ENCODE results near the gene GALNT17. TPM values are rescaled to one million over a fixed set of nuclear protein-coding genes. Genes with fewer than 3 reads are reported as not detected.

Gene GALNT17
- total RNA-seq, 3 donors from 2014 or later = 0.69 to 17.3 (median 1.6) TPM

DNA sequence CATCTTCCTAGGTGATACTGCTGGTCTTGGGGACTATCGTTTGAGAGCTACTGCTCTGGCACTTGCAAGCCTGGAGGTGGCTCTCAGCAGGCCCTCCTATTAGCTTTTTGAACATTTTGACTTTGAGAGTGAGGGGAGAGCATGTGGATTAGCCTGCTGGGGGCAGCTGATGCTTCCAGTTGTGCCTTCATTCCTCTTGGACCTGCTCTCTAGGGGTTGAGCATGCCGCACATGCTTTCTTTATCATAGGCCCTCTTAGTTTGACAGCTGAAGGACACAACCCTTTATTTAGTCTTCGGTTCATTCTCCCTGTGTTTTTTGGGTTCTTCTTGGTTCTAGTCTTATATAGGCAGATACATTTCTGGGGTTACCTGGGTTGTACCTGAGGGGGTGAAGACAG is 132.1 kb downstream of the GALNT17 start:
- Histone ChIP-seq H3K4me3 (no peak overlapping the region), H3K9me3 (peaks cover 80% of the 10 kb centered on the region), H3K4me1 (ENCODE audit: low read depth) (no peaks in the 10 kb centered on the region), H3K36me3 (ENCODE audit: low read depth) (no peaks in the 10 kb centered on the region)
- intact Hi-C loops (cut with DNase I, micrococcal nuclease) = no loop called here
- TF ChIP-seq, protein P1, sequence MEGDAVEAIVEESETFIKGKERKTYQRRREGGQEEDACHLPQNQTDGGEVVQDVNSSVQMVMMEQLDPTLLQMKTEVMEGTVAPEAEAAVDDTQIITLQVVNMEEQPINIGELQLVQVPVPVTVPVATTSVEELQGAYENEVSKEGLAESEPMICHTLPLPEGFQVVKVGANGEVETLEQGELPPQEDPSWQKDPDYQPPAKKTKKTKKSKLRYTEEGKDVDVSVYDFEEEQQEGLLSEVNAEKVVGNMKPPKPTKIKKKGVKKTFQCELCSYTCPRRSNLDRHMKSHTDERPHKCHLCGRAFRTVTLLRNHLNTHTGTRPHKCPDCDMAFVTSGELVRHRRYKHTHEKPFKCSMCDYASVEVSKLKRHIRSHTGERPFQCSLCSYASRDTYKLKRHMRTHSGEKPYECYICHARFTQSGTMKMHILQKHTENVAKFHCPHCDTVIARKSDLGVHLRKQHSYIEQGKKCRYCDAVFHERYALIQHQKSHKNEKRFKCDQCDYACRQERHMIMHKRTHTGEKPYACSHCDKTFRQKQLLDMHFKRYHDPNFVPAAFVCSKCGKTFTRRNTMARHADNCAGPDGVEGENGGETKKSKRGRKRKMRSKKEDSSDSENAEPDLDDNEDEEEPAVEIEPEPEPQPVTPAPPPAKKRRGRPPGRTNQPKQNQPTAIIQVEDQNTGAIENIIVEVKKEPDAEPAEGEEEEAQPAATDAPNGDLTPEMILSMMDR (IDR thresholded peaks at IDR 0.05) = no peak
- no peak for ATAC-seq
- no peak for DNase-seq

DNA sequence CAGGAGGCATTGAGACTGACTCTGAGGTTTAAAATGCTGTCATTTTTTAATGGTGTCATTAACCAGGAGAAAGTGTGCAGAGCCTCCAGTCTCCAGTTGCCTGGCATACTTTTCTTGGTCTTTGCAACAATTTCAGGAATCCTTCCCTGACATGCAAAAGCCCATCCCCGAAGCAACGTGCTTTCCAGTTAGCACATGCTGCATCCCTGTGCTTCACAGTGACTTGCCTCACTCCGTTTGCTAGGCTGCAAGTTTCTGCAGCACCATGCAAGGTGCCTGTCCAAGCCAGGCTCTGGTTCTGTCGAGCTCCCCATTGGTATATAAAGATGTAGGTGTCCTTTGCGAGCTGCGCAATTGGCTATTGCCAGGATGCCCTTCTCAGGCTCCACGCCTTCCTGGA is 135.0 kb downstream of the GALNT17 start:
- TF ChIP-seq, protein P1 (IDR thresholded peaks at IDR 0.05) = no peak
- DNase-seq (no peak), ATAC-seq (no peak)
- Histone ChIP-seq H3K9me3 (peaks cover 67% of the 10 kb centered on the region), H3K36me3 (ENCODE audit: low read depth) (no peaks in the 10 kb centered on the region), H3K4me1 (ENCODE audit: low read depth) (no peaks in the 10 kb centered on the region), H3K4me3 (no peak overlapping the region)
- intact Hi-C loops (cut with DNase I, micrococcal nuclease) = no loop called here

DNA sequence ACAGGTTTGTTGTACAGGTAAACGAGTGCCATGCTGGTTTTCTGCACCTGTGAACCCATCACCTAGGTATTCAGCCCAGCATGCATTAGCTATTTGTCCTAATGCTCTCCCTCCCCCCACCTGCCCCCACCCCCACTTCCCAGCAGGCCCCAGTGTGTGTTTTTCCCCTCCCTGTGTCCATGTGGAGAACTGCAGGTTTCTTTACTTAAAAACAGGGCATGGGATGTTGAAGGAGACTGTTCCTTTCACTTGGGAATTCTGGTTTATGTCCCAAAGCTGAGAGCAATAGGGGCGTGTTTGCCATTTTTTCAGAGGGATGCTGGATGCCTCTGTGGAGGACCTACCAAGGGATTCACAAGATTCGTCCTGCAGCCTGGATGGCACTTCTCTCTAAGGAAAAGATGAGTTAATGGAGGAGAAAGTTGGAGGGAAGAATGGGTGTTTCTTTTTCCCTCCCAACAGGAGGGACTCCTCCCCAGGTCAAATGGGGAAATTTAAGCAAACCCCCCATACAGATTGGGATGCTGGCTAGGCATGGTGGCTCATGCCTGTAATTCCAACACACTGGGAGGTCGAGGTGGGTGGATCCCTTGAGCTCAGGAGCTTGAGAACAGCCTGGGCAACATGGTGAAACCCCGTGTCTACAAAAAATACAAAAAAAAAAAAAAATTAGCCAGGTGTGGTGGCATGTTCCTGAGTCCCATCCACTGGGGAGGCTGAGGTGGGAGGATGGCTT is 136.0 kb downstream of the GALNT17 start:
- intact Hi-C loops (cut with DNase I, micrococcal nuclease) = no loop called here
- ATAC-seq = no peak
- no peak for DNase-seq
- TF ChIP-seq, protein P1 (IDR thresholded peaks at IDR 0.05) = no peak
- Histone ChIP-seq H3K36me3 (ENCODE audit: low read depth) (no peaks in the 10 kb centered on the region), H3K4me3 (no peak overlapping the region), H3K4me1 (ENCODE audit: low read depth) (no peaks in the 10 kb centered on the region), H3K9me3 (peaks cover 64% of the 10 kb centered on the region)

- H3K36me3 ChIP-seq (ENCODE audit: low read depth) = no peaks in the 10 kb centered on the region
- no peak overlapping the region for H3K4me3 ChIP-seq
- intact Hi-C loops (cut with DNase I, micrococcal nuclease) = no loop called here
- TF ChIP-seq, protein P1 (IDR thresholded peaks at IDR 0.05) = no peak
- no peaks in the 10 kb centered on the region for H3K4me1 ChIP-seq (ENCODE audit: low read depth)
- DNase-seq = no peak
- ATAC-seq = no peak
- peaks cover 68% of the 10 kb centered on the region for H3K9me3 ChIP-seq
Observed at GRCh38 chr7:71270558-71270957, 138.6 kb downstream of the GALNT17 start.

DNA sequence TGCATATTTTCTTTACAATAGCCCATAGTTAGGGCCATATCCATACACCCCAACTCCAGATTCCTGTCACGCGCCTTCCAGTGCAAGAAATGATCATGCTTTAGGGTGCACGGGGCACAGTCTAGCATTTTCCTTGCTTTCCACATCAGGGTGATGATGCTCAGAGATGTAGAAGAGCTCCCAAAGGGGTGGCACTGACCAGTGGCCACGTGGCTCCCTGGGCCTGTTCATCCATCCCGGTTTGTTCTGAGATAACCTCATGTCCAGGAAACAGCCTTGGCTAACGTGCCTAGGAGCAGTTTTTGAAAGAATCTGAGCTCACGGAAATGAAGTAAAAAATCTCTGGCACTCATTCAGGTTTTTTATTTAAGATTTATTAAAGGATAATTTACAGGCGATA is 139.3 kb downstream of the GALNT17 start:
- ATAC-seq = no peak
- no peak for DNase-seq
- no peak overlapping the region for H3K4me3 ChIP-seq
- intact Hi-C loops (cut with DNase I, micrococcal nuclease) = no loop called here
- TF ChIP-seq, protein P1 (IDR thresholded peaks at IDR 0.05) = no peak
- no peaks in the 10 kb centered on the region for H3K36me3 ChIP-seq (ENCODE audit: low read depth)
- no peaks in the 10 kb centered on the region for H3K4me1 ChIP-seq (ENCODE audit: low read depth)
- H3K9me3 ChIP-seq = peaks cover 68% of the 10 kb centered on the region
